PC-9 (cell line): ENCODE data around the gene TEX53. TPM values are rescaled to one million over a fixed set of nuclear protein-coding genes. Genes with fewer than 3 reads are reported as not detected.

Experiments
- BruUV-seq: library from RNA; stranded (reverse); fragments of 400-500 nt; replicated peaks from 2 replicates; lab custom pipeline; 2021; lab: Mats Ljungman, UMichigan
- CTCF ChIA-PET: fragments of 300-600 bp; sonication (Branson Sonifier 250); formaldehyde crosslinking; loops from one replicate; lab custom pipeline; 2022; ENCODE audit warnings: antibody characterized with exemption; lab: Charles Lee
- POLR2A ChIA-PET: fragments of 300-600 bp; sonication (Branson Sonifier 250); formaldehyde crosslinking; loops from one replicate; lab custom pipeline; 2022; ENCODE audit warnings: antibody characterized with exemption; ENCODE audit not compliant: unreplicated experiment; lab: Charles Lee
- DNase-seq, 2 experiments: peaks; one replicate each; pipeline versions ENCODE4 v3.0.0 to v3.0.0-alpha.2; 2015 to 2022; ENCODE audit warnings: mixed read lengths in 1 of 2
- H2AFZ ChIP-seq: fragments of 200-600 bp; sonication (generic); 2 replicates; pipeline ENCODE4 v1.8.1; 2017; ENCODE audit warnings: antibody characterized with exemption
- H3F3A ChIP-seq: fragments of 200-600 bp; sonication (generic); 2 replicates; pipeline ENCODE4 v1.8.1; 2017; ENCODE audit warnings: antibody characterized with exemption, mild to moderate bottlenecking, low read depth; ENCODE audit not compliant: insufficient read depth
- H3K27ac ChIP-seq: fragments of 200-600 bp; sonication (generic); 2 replicates; pipeline ENCODE4 v1.6.1; 2016; ENCODE audit warnings: mixed run types
- H3K27me3 ChIP-seq: fragments of 200-600 bp; sonication (generic); 2 replicates; pipeline ENCODE4 v1.6.1; 2016; ENCODE audit warnings: low read depth, mixed run types; ENCODE audit not compliant: insufficient read depth
- H3K36me3 ChIP-seq: fragments of 200-600 bp; sonication (generic); 2 replicates; pipeline ENCODE4 v1.6.1; 2016; ENCODE audit warnings: low read depth, mixed run types
- H3K4me1 ChIP-seq: fragments of 200-600 bp; sonication (generic); replicated peaks from 2 replicates; pipeline ENCODE4 v1.6.1; 2016; ENCODE audit warnings: mixed run types; ENCODE audit not compliant: insufficient read depth
- H3K4me2 ChIP-seq: fragments of 200-600 bp; sonication (generic); 2 replicates; pipeline ENCODE4 v1.6.1; 2017; ENCODE audit warnings: mixed run types
- H3K4me3 ChIP-seq: fragments of 200-600 bp; sonication (generic); 2 replicates; pipeline ENCODE4 v1.6.1; 2016; ENCODE audit warnings: mixed run types
- H3K79me2 ChIP-seq: fragments of 200-600 bp; sonication (generic); 2 replicates; pipeline ENCODE4 v1.6.1; 2017; ENCODE audit warnings: low read depth, mixed run types
- H3K9me2 ChIP-seq: fragments of 200-600 bp; sonication (generic); 2 replicates; pipeline ENCODE4 v1.8.1; 2017; ENCODE audit warnings: mild to moderate bottlenecking; ENCODE audit not compliant: insufficient read depth
- H3K9me3 ChIP-seq: fragments of 200-600 bp; sonication (generic); 2 replicates; pipeline ENCODE4 v1.8.1; 2016; ENCODE audit warnings: low read depth; ENCODE audit not compliant: insufficient read depth
- H4K20me1 ChIP-seq: fragments of 200-600 bp; sonication (generic); 2 replicates; pipeline ENCODE4 v1.8.1; 2017; ENCODE audit not compliant: insufficient read depth
- CTCF ChIP-seq: fragments of 200-600 bp; sonication (generic); conservative IDR thresholded peaks from 2 replicates; pipeline ENCODE4 v1.6.1; 2017; ENCODE audit warnings: mixed run types, antibody characterized with exemption, mild to moderate bottlenecking, moderate library complexity
- EZH2 ChIP-seq: fragments of 200-600 bp; sonication (generic); IDR thresholded peaks from 2 replicates; pipeline ENCODE4 v1.8.0; 2017; ENCODE audit warnings: antibody characterized with exemption, low read depth
- intact Hi-C: fragments of 100-400 bp; cut with micrococcal nuclease; formaldehyde crosslinking; loops from one replicate; pipeline ENCODE4 v1.10.0; 2022; ENCODE audit not compliant: unreplicated experiment
- total RNA-seq: library from RNA; stranded (reverse); gene quantifications from 2 replicates; pipeline ENCODE4 v1.2.3, GENCODE V29; 2021

The TEX53 gene
- total RNA-seq, 1 experiment from 2014 or later, result not detected

DNA sequence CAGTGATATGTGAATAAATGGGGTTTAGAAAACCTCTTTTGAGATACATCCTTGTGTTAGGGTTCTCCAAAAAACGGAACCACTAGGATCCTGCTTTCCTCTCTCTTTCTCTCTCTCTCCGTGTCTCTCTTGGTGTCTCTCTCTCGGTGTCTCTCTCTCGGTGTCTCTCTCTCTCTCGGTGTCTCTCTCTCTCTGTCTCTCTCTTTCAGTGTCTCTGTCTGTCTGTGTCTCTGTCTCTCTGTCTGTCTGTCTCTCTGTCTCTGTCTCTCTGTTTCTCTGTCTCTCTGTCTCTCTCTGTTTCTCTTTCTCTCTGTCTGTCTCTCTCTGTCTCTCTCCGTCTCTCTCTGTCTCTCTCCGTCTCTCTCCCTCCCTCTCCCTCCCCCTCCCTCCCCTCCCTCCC is 32.2 kb upstream of the TEX53 start:
- no peaks in the 10 kb centered on the region for H3K36me3 ChIP-seq
- no peak for TF ChIP-seq CTCF
- H3K4me2 ChIP-seq, result no peak overlapping the region
- H3F3A ChIP-seq, result peaks cover 25% of the 10 kb centered on the region
- no TSS peak for BruUV-seq
- H4K20me1 ChIP-seq, result no peaks in the 10 kb centered on the region
- ChIA-PET CTCF (no interaction called here), POLR2A (no interaction called here)
- H3K27ac ChIP-seq, result no peak overlapping the region
- no peak overlapping the region for H3K4me3 ChIP-seq
- no peaks in the 10 kb centered on the region for H3K9me2 ChIP-seq
- no peaks in the 10 kb centered on the region for H3K27me3 ChIP-seq
- intact Hi-C loops, result no loop called here
- H3K4me1 ChIP-seq, result peaks cover 35% of the 10 kb centered on the region
- H2AFZ ChIP-seq, result no peak overlapping the region
- no peaks in the 10 kb centered on the region for H3K79me2 ChIP-seq
- no peaks in the 10 kb centered on the region for H3K9me3 ChIP-seq
- DNase-seq, result no peak

- POLR2A ChIA-PET, result interaction anchor here (0.7 kb wide), 1 partner anchor 1669 kb away, joined by 6 read pairs; no protein-coding TSS in a partner anchor
- CTCF ChIA-PET, result interaction anchor here (0.6 kb wide), 1 partner anchor 854 kb away, joined by 6 read pairs; no protein-coding TSS in a partner anchor
- H3K79me2 ChIP-seq, result no peaks in the 10 kb centered on the region
- H2AFZ ChIP-seq, result no peak overlapping the region
- no peaks in the 10 kb centered on the region for H3K9me2 ChIP-seq
- TF ChIP-seq EZH2 (no peak), CTCF (no peak)
- no peak for DNase-seq
- H3K36me3 ChIP-seq, result no peaks in the 10 kb centered on the region
- intact Hi-C loops, result no loop called here
- H3K9me3 ChIP-seq, result 0 out of 2 replicates have a peak, but pooled peaks cover 3% of the 10 kb centered on the region
- no peak overlapping the region for H3K27ac ChIP-seq
- H3K27me3 ChIP-seq, result no peaks in the 10 kb centered on the region
- no peak overlapping the region for H3K4me2 ChIP-seq
- no peaks in the 10 kb centered on the region for H4K20me1 ChIP-seq
- H3K4me1 ChIP-seq, result peaks cover 28% of the 10 kb centered on the region
- peaks cover 19% of the 10 kb centered on the region for H3F3A ChIP-seq
- BruUV-seq, result no TSS peak
- no peak overlapping the region for H3K4me3 ChIP-seq
Measured at GRCh38 chr9:114688909-114689610, 31.5 kb upstream of the TEX53 start.

- Histone ChIP-seq H4K20me1 (no peaks in the 10 kb centered on the region), H2AFZ (no peak overlapping the region), H3F3A (peaks cover 16% of the 10 kb centered on the region), H3K4me3 (no peak overlapping the region), H3K9me2 (no peaks in the 10 kb centered on the region), H3K4me1 (peaks cover 23% of the 10 kb centered on the region), H3K27me3 (no peaks in the 10 kb centered on the region), H3K27ac (no peak overlapping the region), H3K36me3 (no peaks in the 10 kb centered on the region), H3K4me2 (no peak overlapping the region), H3K9me3 (0 out of 2 replicates have a peak, but pooled peaks cover 4% of the 10 kb centered on the region), H3K79me2 (no peaks in the 10 kb centered on the region)
- no TSS peak for BruUV-seq
- ChIA-PET POLR2A (interaction anchor here (0.7 kb wide), 1 partner anchor 1670 kb away, joined by 6 read pairs; no protein-coding TSS in a partner anchor), CTCF (interaction anchor here (0.6 kb wide), 1 partner anchor 855 kb away, joined by 6 read pairs; no protein-coding TSS in a partner anchor)
- TF ChIP-seq CTCF (no peak), EZH2 (no peak)
- intact Hi-C loops, result no loop called here
- no peak for DNase-seq
Measured at GRCh38 chr9:114688379-114688778, 30.8 kb upstream of the TEX53 start.
